Measurements from ENCODE around the gene TDRD3. TPM values are rescaled to one million over a fixed set of nuclear protein-coding genes. Genes with fewer than 3 reads are reported as not detected.

The TDRD3 gene
- total RNA-seq, 2 experiments from 2014 or later, result 20.3 to 22.1 TPM

DNA sequence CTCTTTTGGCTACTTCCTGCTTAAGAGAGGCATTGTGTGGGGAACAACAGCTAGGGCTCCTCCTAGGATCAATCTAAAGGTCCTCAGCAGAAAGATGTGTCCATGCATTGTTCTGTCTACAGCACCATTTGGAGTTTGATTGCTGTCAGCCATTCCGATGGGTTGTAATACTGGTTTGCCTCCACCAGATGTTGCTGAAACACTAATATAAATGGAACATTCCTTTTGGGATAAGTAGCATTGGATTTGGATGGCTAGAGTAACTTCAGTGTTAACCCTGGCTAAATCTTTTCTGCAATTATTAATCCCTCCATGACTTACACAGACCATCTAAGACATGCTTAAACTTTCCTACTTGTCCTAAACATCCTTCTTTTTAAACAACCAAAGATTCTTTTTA lies 104.2 kb downstream of the TDRD3 start:
- no peak for DNase-seq
- Mint-ChIP-seq H3K4me3 (no peak overlapping the region), H3K9me3 (peaks cover 20% of the 10 kb centered on the region), H3K27me3 (no peaks in the 10 kb centered on the region), H3K4me1 (no peaks in the 10 kb centered on the region), H3K36me3 (ENCODE audit: low read depth) (peaks cover 57% of the 10 kb centered on the region), H3K27ac (no peak overlapping the region)
- CTCF ChIA-PET, result no interaction called here
- POLR2A ChIA-PET, result no interaction called here

DNA sequence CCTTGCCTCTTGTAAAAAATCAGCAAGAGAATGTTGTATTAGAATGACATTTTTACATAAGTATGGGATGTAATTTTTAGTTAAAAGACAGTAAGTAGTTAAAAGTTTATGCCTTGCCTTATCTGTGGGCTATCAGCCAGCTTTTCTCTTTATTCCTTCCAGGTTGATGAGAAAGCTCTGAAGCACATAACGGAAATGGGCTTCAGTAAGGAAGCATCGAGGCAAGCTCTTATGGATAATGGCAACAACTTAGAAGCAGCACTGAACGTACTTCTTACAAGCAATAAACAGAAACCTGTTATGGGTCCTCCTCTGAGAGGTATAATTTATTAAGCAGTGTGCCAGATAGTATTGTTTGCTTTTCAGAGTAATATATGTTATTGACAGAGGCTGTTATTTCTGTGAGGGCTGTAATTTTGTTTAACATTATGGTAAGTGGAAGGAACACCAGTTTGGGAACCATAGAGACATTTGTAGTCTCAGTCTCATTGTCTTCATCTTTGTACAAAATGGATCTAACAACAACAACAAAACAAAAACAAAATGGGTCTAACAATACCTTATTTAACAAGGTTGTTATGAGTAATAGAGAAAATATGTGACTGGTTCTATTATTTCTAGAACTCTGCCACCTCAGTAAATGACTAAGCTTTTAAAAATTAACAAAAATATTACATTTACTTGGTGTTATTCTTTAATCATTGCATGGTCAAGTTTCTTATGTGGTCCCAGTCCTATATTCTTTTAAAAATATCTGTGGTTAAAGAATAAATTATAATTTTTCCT lies 112.8 kb downstream of the TDRD3 start:
- peaks cover 43% of the 10 kb centered on the region for H3K36me3 Mint-ChIP-seq (ENCODE audit: low read depth)
- no peaks in the 10 kb centered on the region for H3K27me3 Mint-ChIP-seq
- H3K27ac Mint-ChIP-seq, result no peak overlapping the region
- DNase-seq, result no peak
- H3K9me3 Mint-ChIP-seq, result peaks cover 2% of the 10 kb centered on the region
- no peaks in the 10 kb centered on the region for H3K4me1 Mint-ChIP-seq
- ChIA-PET CTCF (no interaction called here), POLR2A (no interaction called here)
- H3K4me3 Mint-ChIP-seq, result no peak overlapping the region

DNA sequence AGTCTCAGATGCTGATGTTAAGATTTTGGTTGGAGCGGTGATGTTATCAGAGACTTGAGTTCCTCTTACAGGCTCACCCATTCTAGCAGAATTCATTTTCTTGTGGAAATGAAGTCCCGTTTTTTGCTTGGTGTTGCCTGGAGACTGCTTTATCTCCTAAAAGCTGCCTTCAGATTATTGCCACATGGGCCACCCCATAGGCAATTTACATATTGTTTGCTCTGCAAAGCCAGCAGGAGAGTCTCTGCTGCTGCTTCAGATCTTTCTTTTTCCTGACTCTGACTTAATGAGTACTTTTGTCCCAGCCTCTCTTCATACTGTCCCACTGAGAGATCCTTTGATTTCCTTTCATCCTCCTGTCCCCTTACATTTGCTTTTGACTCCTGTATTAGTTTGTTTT lies 114.6 kb downstream of the TDRD3 start:
- H3K4me3 Mint-ChIP-seq, result no peak overlapping the region
- no peak for DNase-seq
- no peaks in the 10 kb centered on the region for H3K27me3 Mint-ChIP-seq
- no peak overlapping the region for H3K27ac Mint-ChIP-seq
- POLR2A ChIA-PET, result no interaction called here
- CTCF ChIA-PET, result no interaction called here
- peaks cover 35% of the 10 kb centered on the region for H3K36me3 Mint-ChIP-seq (ENCODE audit: low read depth)
- no peaks in the 10 kb centered on the region for H3K9me3 Mint-ChIP-seq
- H3K4me1 Mint-ChIP-seq, result no peaks in the 10 kb centered on the region

GRCh38 chr13:60514891-60515290 lies 117.9 kb downstream of the TDRD3 start:
- Mint-ChIP-seq H3K9me3 (no peaks in the 10 kb centered on the region), H3K27me3 (no peaks in the 10 kb centered on the region), H3K36me3 (ENCODE audit: low read depth) (peaks cover 35% of the 10 kb centered on the region), H3K4me3 (no peak overlapping the region), H3K4me1 (no peaks in the 10 kb centered on the region), H3K27ac (no peak overlapping the region)
- POLR2A ChIA-PET, result no interaction called here
- CTCF ChIA-PET, result no interaction called here
- no peak for DNase-seq

GRCh38 chr13:60519496-60519895 lies 122.5 kb downstream of the TDRD3 start:
- Mint-ChIP-seq H3K27me3 (no peaks in the 10 kb centered on the region), H3K36me3 (ENCODE audit: low read depth) (peaks cover 7% of the 10 kb centered on the region), H3K4me3 (no peak overlapping the region), H3K27ac (no peak overlapping the region), H3K9me3 (no peaks in the 10 kb centered on the region), H3K4me1 (no peaks in the 10 kb centered on the region)
- ChIA-PET CTCF (no interaction called here), POLR2A (no interaction called here)
- no peak for DNase-seq

DNA sequence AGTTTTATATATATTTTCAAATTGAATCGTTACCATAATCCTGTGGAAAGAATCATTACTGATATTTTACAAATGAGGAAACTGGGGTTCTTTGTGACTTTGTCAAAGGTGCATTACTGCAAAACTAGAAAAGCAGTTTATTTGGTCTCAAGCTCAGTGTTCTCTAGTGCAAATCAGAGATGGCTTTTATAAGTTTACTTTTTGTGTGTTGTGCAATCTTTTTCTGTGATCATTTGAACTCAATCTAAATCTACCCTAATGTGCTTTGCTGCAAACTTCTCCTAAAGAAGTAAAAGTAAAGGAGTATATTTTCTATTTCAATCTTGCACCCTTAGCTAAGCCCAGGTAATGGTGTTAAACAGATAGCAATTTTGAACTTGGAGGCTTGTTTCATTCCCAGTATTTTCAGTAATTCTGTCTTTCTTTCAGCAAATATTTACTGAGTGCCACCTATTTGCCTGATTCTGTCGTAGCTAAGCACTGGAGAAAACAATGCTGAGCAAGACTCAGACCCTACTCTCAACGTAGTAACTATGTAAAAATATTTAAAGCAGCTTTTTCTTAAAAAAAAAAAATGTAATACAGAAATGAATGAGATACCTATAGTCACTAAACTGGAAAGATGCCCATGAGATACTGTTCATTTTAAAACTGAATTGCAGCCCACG lies 124.0 kb downstream of the TDRD3 start:
- POLR2A ChIA-PET, result no interaction called here
- no peaks in the 10 kb centered on the region for H3K9me3 Mint-ChIP-seq
- no peaks in the 10 kb centered on the region for H3K4me1 Mint-ChIP-seq
- H3K4me3 Mint-ChIP-seq, result no peak overlapping the region
- CTCF ChIA-PET, result no interaction called here
- H3K36me3 Mint-ChIP-seq (ENCODE audit: low read depth), result peaks cover 5% of the 10 kb centered on the region
- H3K27ac Mint-ChIP-seq, result no peak overlapping the region
- H3K27me3 Mint-ChIP-seq, result no peaks in the 10 kb centered on the region
- DNase-seq, result no peak

DNA sequence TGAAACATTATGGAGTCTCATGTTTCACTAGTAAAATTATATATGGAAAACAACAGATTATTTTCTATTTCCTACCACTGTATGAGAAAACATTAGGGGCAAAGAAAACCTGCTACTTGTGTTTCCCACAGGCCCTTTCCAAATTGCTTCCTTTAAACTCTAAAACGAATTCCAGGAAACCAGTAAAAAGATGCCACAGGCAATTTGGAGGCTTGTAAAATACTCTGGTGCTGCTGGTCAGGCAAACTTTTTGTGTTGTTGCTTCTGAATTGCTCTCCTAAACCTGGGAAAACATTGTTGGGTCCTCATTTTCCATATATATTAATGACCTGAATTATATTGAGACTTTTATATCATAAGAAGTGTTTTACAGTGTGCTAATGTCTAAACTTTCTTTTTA lies 141.5 kb downstream of the TDRD3 start:
- Mint-ChIP-seq H3K4me3 (no peak overlapping the region), H3K4me1 (no peaks in the 10 kb centered on the region), H3K27me3 (no peaks in the 10 kb centered on the region), H3K36me3 (ENCODE audit: low read depth) (no peaks in the 10 kb centered on the region), H3K9me3 (no peaks in the 10 kb centered on the region), H3K27ac (no peak overlapping the region)
- POLR2A ChIA-PET, result no interaction called here
- DNase-seq, result no peak
- CTCF ChIA-PET, result no interaction called here

DNA sequence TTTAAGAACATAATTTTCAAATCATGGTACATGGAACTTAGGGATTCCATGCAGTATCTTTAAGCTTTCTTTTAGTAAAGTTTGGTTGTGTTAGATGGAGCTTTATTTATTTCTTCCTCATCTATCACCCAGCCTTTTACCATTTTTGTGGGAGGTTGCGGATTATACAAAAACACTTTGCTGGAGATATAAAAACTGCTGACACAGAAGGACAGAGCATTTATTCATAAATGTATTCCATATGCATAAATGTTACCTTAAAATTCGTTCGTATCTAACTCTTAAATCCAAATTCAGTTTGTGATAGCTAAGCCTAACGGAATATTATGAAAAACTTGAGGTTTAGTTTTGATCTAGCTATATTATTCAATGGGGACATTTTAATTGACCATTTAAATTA lies 143.3 kb downstream of the TDRD3 start:
- POLR2A ChIA-PET, result no interaction called here
- Mint-ChIP-seq H3K9me3 (no peaks in the 10 kb centered on the region), H3K27ac (no peak overlapping the region), H3K4me3 (no peak overlapping the region), H3K4me1 (no peaks in the 10 kb centered on the region), H3K27me3 (no peaks in the 10 kb centered on the region), H3K36me3 (ENCODE audit: low read depth) (peaks cover 3% of the 10 kb centered on the region)
- DNase-seq, result no peak
- CTCF ChIA-PET, result interaction anchor here (0.6 kb wide), 1 partner anchor 73 kb away, joined by 3 read pairs; no protein-coding TSS in a partner anchor

GRCh38 chr13:60562096-60562780 lies 165.2 kb downstream of the TDRD3 start:
- no peaks in the 10 kb centered on the region for H3K9me3 Mint-ChIP-seq
- no peaks in the 10 kb centered on the region for H3K4me1 Mint-ChIP-seq
- H3K27me3 Mint-ChIP-seq, result no peaks in the 10 kb centered on the region
- ChIA-PET CTCF (interaction anchor here (0.6 to 0.7 kb wide), 2 partner anchors 20 to 64 kb away, joined by 3 to 4 read pairs; no protein-coding TSS in a partner anchor), POLR2A (no interaction called here)
- peaks cover 2% of the 10 kb centered on the region for H3K36me3 Mint-ChIP-seq (ENCODE audit: low read depth)
- no peak overlapping the region for H3K4me3 Mint-ChIP-seq
- no peak for DNase-seq
- no peak overlapping the region for H3K27ac Mint-ChIP-seq

GRCh38 chr13:60571571-60571970 lies 174.6 kb downstream of the TDRD3 start:
- H3K27ac Mint-ChIP-seq, result no peak overlapping the region
- peaks cover 29% of the 10 kb centered on the region for H3K36me3 Mint-ChIP-seq (ENCODE audit: low read depth)
- no peak for DNase-seq
- ChIA-PET CTCF (no interaction called here), POLR2A (no interaction called here)
- H3K4me3 Mint-ChIP-seq, result no peak overlapping the region
- no peaks in the 10 kb centered on the region for H3K4me1 Mint-ChIP-seq
- H3K27me3 Mint-ChIP-seq, result no peaks in the 10 kb centered on the region
- H3K9me3 Mint-ChIP-seq, result no peaks in the 10 kb centered on the region

- no peak overlapping the region for H3K27ac Mint-ChIP-seq
- DNase-seq, result no peak
- H3K9me3 Mint-ChIP-seq, result no peaks in the 10 kb centered on the region
- peaks cover 27% of the 10 kb centered on the region for H3K36me3 Mint-ChIP-seq (ENCODE audit: low read depth)
- no peaks in the 10 kb centered on the region for H3K27me3 Mint-ChIP-seq
- no peak overlapping the region for H3K4me3 Mint-ChIP-seq
- no peaks in the 10 kb centered on the region for H3K4me1 Mint-ChIP-seq
- CTCF ChIA-PET, result no interaction called here
- POLR2A ChIA-PET, result no interaction called here
Observed at GRCh38 chr13:60572003-60572798, 175.2 kb downstream of the TDRD3 start.

- H3K27me3 Mint-ChIP-seq, result no peaks in the 10 kb centered on the region
- H3K9me3 Mint-ChIP-seq, result no peaks in the 10 kb centered on the region
- POLR2A ChIA-PET, result no interaction called here
- H3K36me3 Mint-ChIP-seq (ENCODE audit: low read depth), result peaks cover 25% of the 10 kb centered on the region
- DNase-seq, result no peak
- H3K4me1 Mint-ChIP-seq, result no peaks in the 10 kb centered on the region
- CTCF ChIA-PET, result no interaction called here
- H3K27ac Mint-ChIP-seq, result no peak overlapping the region
- no peak overlapping the region for H3K4me3 Mint-ChIP-seq
Observed at GRCh38 chr13:60572855-60573254, 175.8 kb downstream of the TDRD3 start.

DNA sequence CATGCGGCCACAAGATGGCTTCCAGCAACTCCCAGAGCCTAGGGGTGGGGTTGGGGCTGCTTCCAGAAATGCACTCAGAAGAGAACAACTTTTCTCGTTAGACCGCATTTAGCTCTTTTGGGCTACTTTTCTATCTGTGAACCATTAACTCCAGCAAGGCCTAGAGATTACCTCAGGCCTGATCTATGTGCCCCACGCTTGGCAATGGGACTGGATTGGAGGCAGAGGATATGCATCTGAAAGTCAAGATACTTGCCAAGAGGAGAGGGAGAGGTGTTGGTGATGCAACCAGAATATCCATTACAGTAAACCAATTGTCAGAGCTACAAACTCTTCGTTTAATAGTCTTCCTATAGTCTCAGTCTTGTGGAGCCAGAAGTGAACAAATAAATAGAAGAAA lies 177.7 kb downstream of the TDRD3 start:
- no peaks in the 10 kb centered on the region for H3K4me1 Mint-ChIP-seq
- no peaks in the 10 kb centered on the region for H3K9me3 Mint-ChIP-seq
- no peak overlapping the region for H3K4me3 Mint-ChIP-seq
- CTCF ChIA-PET, result interaction anchor here (0.7 kb wide), 1 partner anchor 183 kb away, joined by 5 read pairs; no protein-coding TSS in a partner anchor
- POLR2A ChIA-PET, result no interaction called here
- no peaks in the 10 kb centered on the region for H3K27me3 Mint-ChIP-seq
- peaks cover 13% of the 10 kb centered on the region for H3K36me3 Mint-ChIP-seq (ENCODE audit: low read depth)
- DNase-seq, result no peak
- H3K27ac Mint-ChIP-seq, result no peak overlapping the region

Data from activated CD4-positive, alpha-beta memory T cell treated with anti-CD3 and anti-CD28 coated beads, Interleukin-2, amount 10 ng/mL, durations not matched to agents 7 days and 5 days (primary cell).